Parathyroid adenoma (tissue), 2 donors: ENCODE results near the gene UCHL3.

Experiments
- H2AFZ ChIP-seq: fragments of 300-600 bp; sonication (generic); one replicate; pipeline ENCODE4 v1.7.0; 2017; ENCODE audit warnings: antibody characterized with exemption, mild to moderate bottlenecking
- H3K27ac ChIP-seq: fragments of 300-600 bp; sonication (generic); one replicate; pipeline ENCODE4 v1.7.0; 2017
- H3K27me3 ChIP-seq: fragments of 300-600 bp; sonication (generic); one replicate; pipeline ENCODE4 v1.7.0; 2017; ENCODE audit warnings: low read length; ENCODE audit not compliant: control insufficient read depth, insufficient read depth
- H3K36me3 ChIP-seq: fragments of 300-600 bp; sonication (generic); one replicate; pipeline ENCODE4 v1.7.0; 2017; ENCODE audit warnings: low read length; ENCODE audit not compliant: control insufficient read depth, insufficient read depth
- H3K4me1 ChIP-seq: fragments of 300-600 bp; sonication (generic); one replicate; pipeline ENCODE4 v1.7.0; 2017; ENCODE audit warnings: control low read depth
- H3K4me2 ChIP-seq: fragments of 300-600 bp; sonication (generic); one replicate; pipeline ENCODE4 v1.7.0; 2017; ENCODE audit warnings: low read length
- H3K4me3 ChIP-seq: fragments of 300-600 bp; sonication (generic); one replicate; pipeline ENCODE4 v1.7.0; 2017; ENCODE audit warnings: low read depth, low read length
- H3K79me2 ChIP-seq: fragments of 300-600 bp; sonication (generic); one replicate; pipeline ENCODE4 v1.7.0; 2017; ENCODE audit warnings: control low read depth
- H3K9ac ChIP-seq: fragments of 300-600 bp; sonication (generic); one replicate; pipeline ENCODE4 v1.7.0; 2017; ENCODE audit warnings: mild to moderate bottlenecking
- H3K9me3 ChIP-seq: fragments of 300-600 bp; sonication (generic); one replicate; pipeline ENCODE4 v1.7.0; 2017; ENCODE audit warnings: low read length; ENCODE audit not compliant: control insufficient read depth
- CTCF ChIP-seq: fragments of 300-600 bp; sonication (generic); IDR thresholded peaks from one replicate; pipeline ENCODE4 v1.7.0; 2017; ENCODE audit warnings: antibody characterized with exemption, mild to moderate bottlenecking
- donor health status: primary hyperparathyroidism.

The UCHL3 gene

DNA sequence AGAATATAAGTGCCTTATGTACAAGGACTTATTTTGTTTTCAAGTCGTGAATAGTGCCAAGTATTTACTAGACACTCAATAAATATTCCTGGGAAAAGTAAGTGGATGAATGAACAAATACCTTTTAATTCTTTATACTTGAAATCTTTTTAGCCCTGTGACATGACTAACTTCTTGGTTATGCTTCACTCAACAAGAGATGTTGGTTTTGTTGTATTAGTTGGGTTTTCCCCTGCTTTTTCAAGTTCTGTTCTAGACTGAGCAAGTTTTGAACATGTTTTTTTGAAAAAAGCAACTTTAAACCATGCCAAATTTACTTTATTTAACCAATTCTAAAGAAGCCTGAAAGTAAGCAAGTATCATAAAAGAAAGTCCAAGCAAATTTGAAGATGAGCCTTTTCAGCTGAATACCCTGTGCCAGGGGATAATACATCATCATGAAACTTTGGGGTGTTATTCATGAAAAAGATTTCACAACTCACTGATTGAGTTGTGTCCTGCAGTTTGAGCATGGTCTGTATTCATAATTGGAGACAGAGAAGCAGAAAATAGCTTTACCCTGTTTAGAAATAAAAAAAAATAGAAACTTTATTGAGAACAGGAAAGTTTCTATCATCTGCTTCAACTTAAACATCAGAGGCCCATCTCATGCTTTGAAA is 97.7 kb downstream of the UCHL3 start:
- Histone ChIP-seq H3K36me3 (no peaks in the 10 kb centered on the region), H3K27ac (no peak overlapping the region), H2AFZ (no peak overlapping the region), H3K4me2 (no peak overlapping the region), H3K79me2 (no peaks in the 10 kb centered on the region), H3K9me3 (no peaks in the 10 kb centered on the region), H3K4me1 (no peaks in the 10 kb centered on the region), H3K27me3 (no peaks in the 10 kb centered on the region), H3K4me3 (no peak overlapping the region), H3K9ac (no peak overlapping the region)
- TF ChIP-seq CTCF: no peak

- Histone ChIP-seq H3K4me1 (no peaks in the 10 kb centered on the region), H2AFZ (no peak overlapping the region), H3K4me2 (no peak overlapping the region), H3K27me3 (no peaks in the 10 kb centered on the region), H3K9ac (no peak overlapping the region), H3K27ac (no peak overlapping the region), H3K9me3 (no peaks in the 10 kb centered on the region), H3K36me3 (no peaks in the 10 kb centered on the region), H3K4me3 (no peak overlapping the region), H3K79me2 (no peaks in the 10 kb centered on the region)
- no peak for TF ChIP-seq CTCF
Measured at GRCh38 chr13:75648446-75648845, 98.9 kb downstream of the UCHL3 start.

- no peak overlapping the region for H3K4me3 ChIP-seq
- no peak overlapping the region for H2AFZ ChIP-seq
- no peaks in the 10 kb centered on the region for H3K79me2 ChIP-seq
- no peak overlapping the region for H3K9ac ChIP-seq
- no peaks in the 10 kb centered on the region for H3K4me1 ChIP-seq
- no peak for TF ChIP-seq CTCF
- no peaks in the 10 kb centered on the region for H3K27me3 ChIP-seq
- H3K9me3 ChIP-seq: no peaks in the 10 kb centered on the region
- no peaks in the 10 kb centered on the region for H3K36me3 ChIP-seq
- H3K27ac ChIP-seq: no peak overlapping the region
- no peak overlapping the region for H3K4me2 ChIP-seq
Measured at GRCh38 chr13:75651013-75651412, 101.4 kb downstream of the UCHL3 start.

DNA sequence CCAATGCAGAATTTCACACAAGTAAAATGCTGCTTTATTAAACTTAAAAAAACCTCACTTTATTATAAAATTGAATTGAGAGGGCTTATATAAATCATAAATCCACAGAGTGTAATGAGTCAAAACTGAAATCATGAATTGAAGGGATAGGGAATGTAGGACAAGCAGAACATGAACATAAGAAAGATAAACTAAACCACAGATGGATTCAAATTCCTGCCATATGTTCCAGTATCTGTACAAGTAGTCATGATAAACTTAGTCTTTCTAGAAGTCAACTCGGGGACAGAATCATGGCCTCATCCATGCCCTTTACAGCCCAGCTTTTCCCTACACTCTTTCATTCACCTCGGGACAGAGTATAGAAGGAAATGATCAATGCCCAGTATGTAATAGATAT is 103.1 kb downstream of the UCHL3 start:
- Histone ChIP-seq H3K4me3 (no peak overlapping the region), H3K4me1 (no peaks in the 10 kb centered on the region), H3K79me2 (no peaks in the 10 kb centered on the region), H3K9ac (no peak overlapping the region), H3K27me3 (no peaks in the 10 kb centered on the region), H3K4me2 (no peak overlapping the region), H3K36me3 (no peaks in the 10 kb centered on the region), H3K9me3 (no peaks in the 10 kb centered on the region), H3K27ac (no peak overlapping the region), H2AFZ (no peak overlapping the region)
- TF ChIP-seq CTCF: no peak
